Neural cell (in vitro differentiated cells): ENCODE measurements around the gene TSPYL6. TPM values are rescaled to one million over a fixed set of nuclear protein-coding genes. Genes with fewer than 3 reads are reported as not detected.
"Not testable (repeated sequence)": the region's sequence is repeated elsewhere in the genome, so short reads cannot be mapped to it uniquely, and the experiment has no call there.

Experiments used
- H2AFZ ChIP-seq: fragments of 200-600, 300-800 bp; sonication (generic), shearing (Covaris generic); 2 replicates; pipeline ENCODE4 v1.6.0; 2014; ENCODE audit warnings: low read depth, mild to moderate bottlenecking, antibody characterized with exemption, low read length, moderate library complexity
- H3F3A ChIP-seq: fragments of 200-600 bp; shearing (Covaris generic); 2 replicates; pipeline ENCODE4 v1.6.1; 2016; ENCODE audit warnings: mild to moderate bottlenecking, moderate library complexity, mixed read lengths, antibody characterized with exemption, low read length; ENCODE audit not compliant: insufficient read depth, poor library complexity, severe bottlenecking
- H3K27ac ChIP-seq: fragments of 200-600, 300-800 bp; sonication (generic), shearing (Covaris generic); 2 replicates; pipeline ENCODE4 v1.5.1; 2014; ENCODE audit warnings: mild to moderate bottlenecking, low read length, moderate library complexity
- H3K27me3 ChIP-seq: fragments of 300-800, 200-600 bp; sonication (generic), shearing (Covaris generic); 2 replicates; pipeline ENCODE4 v1.6.0; 2014; ENCODE audit warnings: mild to moderate bottlenecking, low read depth, low read length, moderate library complexity; ENCODE audit not compliant: insufficient read depth
- H3K36me3 ChIP-seq: fragments of 300-800, 200-600 bp; sonication (generic), shearing (Covaris generic); 2 replicates; pipeline ENCODE4 v1.5.1; 2014; ENCODE audit warnings: mild to moderate bottlenecking, antibody characterized with exemption, low read length, moderate library complexity; ENCODE audit not compliant: insufficient read depth
- H3K4me2 ChIP-seq: fragments of 300-800, 200-600 bp; sonication (generic), shearing (Covaris generic); 2 replicates; pipeline ENCODE4 v1.6.0; 2014; ENCODE audit warnings: mild to moderate bottlenecking, low read length
- H3K4me3 ChIP-seq: fragments of 300-800, 200-600 bp; sonication (generic), shearing (Covaris generic); 2 replicates; pipeline ENCODE4 v1.5.1; 2014; ENCODE audit warnings: mild to moderate bottlenecking, low read length, moderate library complexity
- H3K79me2 ChIP-seq: fragments of 200-600 bp; shearing (Covaris generic); replicated peaks from 2 replicates; pipeline ENCODE4 v1.6.0; 2014; ENCODE audit warnings: mild to moderate bottlenecking, low read length, moderate library complexity; ENCODE audit not compliant: insufficient read depth
- H3K9ac ChIP-seq: fragments of 300-800, 200-600 bp; sonication (generic), shearing (Covaris generic); 2 replicates; pipeline ENCODE4 v1.6.1; 2016; ENCODE audit warnings: mild to moderate bottlenecking, low read length, mixed read lengths
- H3K9me2 ChIP-seq: fragments of 200-600 bp; shearing (Covaris generic); 2 replicates; pipeline ENCODE4 v1.6.1; 2016; ENCODE audit warnings: mild to moderate bottlenecking, low read length, mixed read lengths; ENCODE audit not compliant: insufficient read depth
- H3K9me3 ChIP-seq: fragments of 200-600, 300-800 bp; sonication (generic), shearing (Covaris generic); 2 replicates; pipeline ENCODE4 v1.6.1; 2016; ENCODE audit warnings: mild to moderate bottlenecking, mixed run types, low read length, moderate library complexity, mixed read lengths
- H4K20me1 ChIP-seq: fragments of 200-600 bp; shearing (Covaris generic); 2 replicates; pipeline ENCODE4 v1.6.1; 2016; ENCODE audit warnings: mild to moderate bottlenecking, mixed run types; ENCODE audit not compliant: insufficient read depth
- CTCF ChIP-seq: fragments of 450-650 bp; IDR thresholded peaks from 2 replicates; pipeline ENCODE4 v1.5.1; 2014; ENCODE audit warnings: antibody characterized with exemption, mild to moderate bottlenecking, moderate library complexity; ENCODE audit not compliant: poor library complexity, severe bottlenecking
- EP300 ChIP-seq: fragments of 450-650 bp; conservative IDR thresholded peaks from 2 replicates; pipeline ENCODE4 v1.6.1; 2014; ENCODE audit warnings: antibody characterized with exemption, mild to moderate bottlenecking, moderate library complexity; ENCODE audit not compliant: poor library complexity, severe bottlenecking
- EZH2 ChIP-seq: fragments of 200-600, 300-800 bp; shearing (Covaris generic), sonication (generic); IDR thresholded peaks from 2 replicates; pipeline ENCODE4 v1.6.1; 2014; ENCODE audit warnings: antibody characterized with exemption, low read length, borderline replicate concordance, mild to moderate bottlenecking; ENCODE audit not compliant: insufficient read depth, poor library complexity, severe bottlenecking
- MXI1 ChIP-seq: fragments of 450-650 bp; conservative IDR thresholded peaks from 2 replicates; pipeline ENCODE4 v1.6.1; 2014; ENCODE audit warnings: antibody characterized with exemption, mild to moderate bottlenecking; ENCODE audit not compliant: poor library complexity, severe bottlenecking
- POLR2AphosphoS5 ChIP-seq: IDR thresholded peaks from 2 replicates; pipeline ENCODE4 v1.6.1; 2012
- RAD21 ChIP-seq: fragments of 450-650 bp; conservative IDR thresholded peaks from 2 replicates; pipeline ENCODE4 v1.6.1; 2014; ENCODE audit warnings: antibody characterized with exemption, mild to moderate bottlenecking, moderate library complexity
- REST ChIP-seq: IDR thresholded peaks from 2 replicates; pipeline ENCODE4 v1.6.1; 2012; ENCODE audit warnings: borderline replicate concordance
- SMC3 ChIP-seq: fragments of 450-650 bp; conservative IDR thresholded peaks from 2 replicates; pipeline ENCODE4 v1.6.1; 2014; ENCODE audit warnings: antibody characterized with exemption, mild to moderate bottlenecking, moderate library complexity; ENCODE audit not compliant: poor library complexity
- TAF1 ChIP-seq: IDR thresholded peaks from 2 replicates; pipeline ENCODE4 v1.6.1; 2012; ENCODE audit warnings: low read depth
- polyA plus RNA-seq: library from polyadenylated mRNA; depleted of rRNA; stranded (reverse); fragments of >200 nt; gene quantifications from 2 replicates; pipeline ENCODE4 v1.2.3, GENCODE V29; 2014

TSPYL6 gene
- polyA plus RNA-seq, 1 donor from 2014 or later: not detected

GRCh38 chr2:54298514-54298913 is 42.5 kb upstream of the TSPYL6 start:
- Histone ChIP-seq H3K27me3 (no peaks in the 10 kb centered on the region), H3K27ac (no peak overlapping the region), H3K9me3 (no peaks in the 10 kb centered on the region), H3K9ac (no peak overlapping the region), H3K9me2 (no peaks in the 10 kb centered on the region), H2AFZ (no peak overlapping the region), H4K20me1 (no peaks in the 10 kb centered on the region), H3K79me2 (no peaks in the 10 kb centered on the region), H3F3A (no peaks in the 10 kb centered on the region), H3K36me3 (no peaks in the 10 kb centered on the region), H3K4me2 (no peak overlapping the region), H3K4me3 (no peak overlapping the region)
- TF ChIP-seq EP300: no peak
- no peak for TF ChIP-seq TAF1
- no peak for TF ChIP-seq SMC3
- no peak for TF ChIP-seq CTCF
- TF ChIP-seq REST: no peak
- TF ChIP-seq EZH2: no peak
- TF ChIP-seq MXI1: no peak
- TF ChIP-seq RAD21: no peak
- no peak for TF ChIP-seq POLR2AphosphoS5

DNA sequence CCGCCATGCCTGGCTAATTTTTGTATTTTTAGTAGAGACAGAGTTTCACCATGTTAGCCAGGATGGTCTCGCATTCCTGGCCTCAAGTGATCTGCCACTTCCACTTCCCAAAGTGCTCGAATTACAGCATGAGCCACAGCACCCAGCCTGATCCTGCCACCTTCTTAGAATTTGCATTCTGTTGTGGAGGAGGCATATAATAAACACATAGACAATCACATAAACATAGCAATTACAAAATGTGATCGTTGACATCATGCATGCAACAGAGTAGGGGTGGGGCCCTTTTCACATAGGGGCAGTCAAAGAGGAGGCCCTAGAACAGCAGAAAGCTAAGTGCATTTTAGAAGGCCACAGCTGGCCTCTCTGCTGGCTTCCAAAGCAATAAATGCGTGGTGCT is 39.9 kb upstream of the TSPYL6 start:
- H4K20me1 ChIP-seq: no peaks in the 10 kb centered on the region
- no peak overlapping the region for H3K4me3 ChIP-seq
- no peak overlapping the region for H3K9ac ChIP-seq
- H3K9me3 ChIP-seq: no peaks in the 10 kb centered on the region
- no peak overlapping the region for H3K27ac ChIP-seq
- H3F3A ChIP-seq: no peaks in the 10 kb centered on the region
- no peaks in the 10 kb centered on the region for H3K27me3 ChIP-seq
- H3K4me2 ChIP-seq: no peak overlapping the region
- no peaks in the 10 kb centered on the region for H3K36me3 ChIP-seq
- H2AFZ ChIP-seq: no peak overlapping the region
- no peaks in the 10 kb centered on the region for H3K9me2 ChIP-seq
- H3K79me2 ChIP-seq: no peaks in the 10 kb centered on the region
- TF ChIP-seq EP300 (no peak), EZH2 (no peak), RAD21 (no peak), POLR2AphosphoS5 (no peak), REST (no peak), MXI1 (no peak)

DNA sequence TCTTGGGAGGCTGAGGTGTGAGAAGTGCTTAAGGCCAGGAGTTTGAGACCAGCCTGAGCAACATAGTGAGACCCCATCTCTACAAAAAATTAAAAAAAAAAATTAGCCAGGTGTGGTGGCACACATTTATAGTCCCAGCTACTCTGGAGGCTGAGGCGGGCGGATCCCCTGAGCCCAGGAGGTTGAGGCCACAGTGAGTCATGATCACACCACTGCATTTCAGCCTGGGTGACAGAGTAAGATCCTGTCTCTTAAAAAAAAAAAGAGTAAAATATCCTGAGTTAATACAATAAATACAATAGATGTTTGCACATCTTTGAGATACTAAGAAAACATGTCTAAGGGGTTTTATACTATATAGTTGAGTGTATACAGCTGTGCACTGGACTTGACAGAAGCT is 38.6 kb upstream of the TSPYL6 start:
- not testable (repeated sequence) for H3K9me3 ChIP-seq, H2AFZ ChIP-seq, H3K9ac ChIP-seq, H4K20me1 ChIP-seq, H3K79me2 ChIP-seq, H3K4me3 ChIP-seq, H3F3A ChIP-seq, H3K27me3 ChIP-seq, H3K27ac ChIP-seq, H3K9me2 ChIP-seq, H3K4me2 ChIP-seq, H3K36me3 ChIP-seq
